ENCODE results near the gene OGFOD1. TPM values are rescaled to one million over a fixed set of nuclear protein-coding genes. Genes with fewer than 3 reads are reported as not detected.
A peak's percentile ranks its signal among the peaks of the same experiment; 100 is the strongest.

The OGFOD1 gene
- total and polyA plus RNA-seq, 9 of the 15 experiments (the other 6 are each of a cell fraction or from before 2014, with no cell fraction given) = 60.4 to 134 (median 85.8) TPM

DNA sequence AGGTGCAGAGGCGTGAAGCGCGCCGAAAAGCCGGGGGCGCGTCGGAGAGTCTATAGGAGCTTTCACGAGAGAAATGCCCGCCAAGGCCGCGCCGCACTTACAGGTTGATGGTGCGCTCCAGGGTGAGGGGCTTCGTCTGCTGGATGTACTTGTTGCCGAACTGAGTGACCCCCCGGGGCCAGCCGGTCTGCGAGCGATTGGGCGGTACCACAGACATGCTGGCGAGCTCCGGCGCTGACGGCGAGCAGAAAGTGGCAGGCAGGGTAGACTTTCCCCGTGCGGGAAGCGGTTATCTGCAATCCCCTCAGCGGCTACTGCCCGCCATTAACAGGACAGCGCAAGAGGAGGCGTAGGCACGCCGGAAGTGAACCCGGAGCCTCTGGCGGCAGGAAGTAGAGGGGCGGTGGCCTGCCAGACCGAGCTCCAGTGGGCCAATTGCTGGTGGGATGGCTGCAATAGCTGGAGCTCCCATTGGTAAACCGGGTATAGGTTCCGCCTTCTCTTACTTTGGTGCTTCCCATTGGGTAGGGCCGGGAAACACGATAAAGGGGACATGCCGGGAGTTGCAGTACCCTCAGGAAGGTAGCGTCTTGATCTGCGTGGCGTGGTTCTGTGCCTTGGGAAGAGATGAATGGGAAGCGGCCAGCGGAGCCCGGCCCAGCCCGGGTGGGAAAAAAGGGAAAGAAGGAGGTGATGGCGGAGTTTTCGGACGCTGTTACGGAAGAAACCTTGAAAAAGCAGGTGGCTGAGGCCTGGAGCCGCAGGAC lies at the start of gene OGFOD1, which contains the start of gene NUDT21 (continued):
- TF ChIP-seq, protein P1, sequence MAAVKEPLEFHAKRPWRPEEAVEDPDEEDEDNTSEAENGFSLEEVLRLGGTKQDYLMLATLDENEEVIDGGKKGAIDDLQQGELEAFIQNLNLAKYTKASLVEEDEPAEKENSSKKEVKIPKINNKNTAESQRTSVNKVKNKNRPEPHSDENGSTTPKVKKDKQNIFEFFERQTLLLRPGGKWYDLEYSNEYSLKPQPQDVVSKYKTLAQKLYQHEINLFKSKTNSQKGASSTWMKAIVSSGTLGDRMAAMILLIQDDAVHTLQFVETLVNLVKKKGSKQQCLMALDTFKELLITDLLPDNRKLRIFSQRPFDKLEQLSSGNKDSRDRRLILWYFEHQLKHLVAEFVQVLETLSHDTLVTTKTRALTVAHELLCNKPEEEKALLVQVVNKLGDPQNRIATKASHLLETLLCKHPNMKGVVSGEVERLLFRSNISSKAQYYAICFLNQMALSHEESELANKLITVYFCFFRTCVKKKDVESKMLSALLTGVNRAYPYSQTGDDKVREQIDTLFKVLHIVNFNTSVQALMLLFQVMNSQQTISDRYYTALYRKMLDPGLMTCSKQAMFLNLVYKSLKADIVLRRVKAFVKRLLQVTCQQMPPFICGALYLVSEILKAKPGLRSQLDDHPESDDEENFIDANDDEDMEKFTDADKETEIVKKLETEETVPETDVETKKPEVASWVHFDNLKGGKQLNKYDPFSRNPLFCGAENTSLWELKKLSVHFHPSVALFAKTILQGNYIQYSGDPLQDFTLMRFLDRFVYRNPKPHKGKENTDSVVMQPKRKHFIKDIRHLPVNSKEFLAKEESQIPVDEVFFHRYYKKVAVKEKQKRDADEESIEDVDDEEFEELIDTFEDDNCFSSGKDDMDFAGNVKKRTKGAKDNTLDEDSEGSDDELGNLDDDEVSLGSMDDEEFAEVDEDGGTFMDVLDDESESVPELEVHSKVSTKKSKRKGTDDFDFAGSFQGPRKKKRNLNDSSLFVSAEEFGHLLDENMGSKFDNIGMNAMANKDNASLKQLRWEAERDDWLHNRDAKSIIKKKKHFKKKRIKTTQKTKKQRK (IDR thresholded peaks at IDR 0.05; ENCODE audit: borderline replicate concordance, low read depth, low read length) = peak; percentile 87
- TF ChIP-seq, protein P2, sequence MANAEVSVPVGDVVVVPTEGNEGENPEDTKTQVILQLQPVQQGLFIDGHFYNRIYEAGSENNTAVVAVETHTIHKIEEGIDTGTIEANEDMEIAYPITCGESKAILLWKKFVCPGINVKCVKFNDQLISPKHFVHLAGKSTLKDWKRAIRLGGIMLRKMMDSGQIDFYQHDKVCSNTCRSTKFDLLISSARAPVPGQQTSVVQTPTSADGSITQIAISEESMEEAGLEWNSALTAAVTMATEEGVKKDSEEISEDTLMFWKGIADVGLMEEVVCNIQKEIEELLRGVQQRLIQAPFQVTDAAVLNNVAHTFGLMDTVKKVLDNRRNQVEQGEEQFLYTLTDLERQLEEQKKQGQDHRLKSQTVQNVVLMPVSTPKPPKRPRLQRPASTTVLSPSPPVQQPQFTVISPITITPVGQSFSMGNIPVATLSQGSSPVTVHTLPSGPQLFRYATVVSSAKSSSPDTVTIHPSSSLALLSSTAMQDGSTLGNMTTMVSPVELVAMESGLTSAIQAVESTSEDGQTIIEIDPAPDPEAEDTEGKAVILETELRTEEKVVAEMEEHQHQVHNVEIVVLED (CRISPR knock-in tag; IDR thresholded peaks at IDR 0.05) = peak; percentile 60
- TF ChIP-seq RBM25 (IDR thresholded peaks at IDR 0.05; ENCODE audit: low read depth, low read length, severe bottlenecking) (peak; percentile 88), POLR2AphosphoS5 (IDR thresholded peaks at IDR 0.05; ENCODE audit: control insufficient read depth, insufficient read depth, low read depth, low read length) (peak; percentile 83), ZC3H8 (IDR thresholded peaks at IDR 0.05) (no peak), DNMT1 (IDR thresholded peaks at IDR 0.05) (no peak), HMG20B (CRISPR knock-in tag; IDR thresholded peaks at IDR 0.05) (no peak), POLR3A (IDR thresholded peaks at IDR 0.05; ENCODE audit: borderline replicate concordance, extremely low read depth, insufficient read depth, insufficient read length) (no peak), STAT5A (IDR thresholded peaks at IDR 0.05; ENCODE audit: borderline replicate concordance, low read length) (no peak), ETV5 (CRISPR knock-in tag; IDR thresholded peaks at IDR 0.05; ENCODE audit: low read depth) (peak; percentile 80; the same call in 1 of the 2 replicates), BACH1 (tag; IDR thresholded peaks at IDR 0.05) (no peak), TBP (optimal IDR thresholded peaks at IDR 0.05; ENCODE audit: low read depth, low read length) (peak; percentile 83), KDM5B (IDR thresholded peaks at IDR 0.05; ENCODE audit: insufficient replicate concordance, low read depth, low read length) (peak; percentile 61), NBN (IDR thresholded peaks at IDR 0.05; ENCODE audit: low read depth) (no peak)
- TF ChIP-seq, protein P3, sequence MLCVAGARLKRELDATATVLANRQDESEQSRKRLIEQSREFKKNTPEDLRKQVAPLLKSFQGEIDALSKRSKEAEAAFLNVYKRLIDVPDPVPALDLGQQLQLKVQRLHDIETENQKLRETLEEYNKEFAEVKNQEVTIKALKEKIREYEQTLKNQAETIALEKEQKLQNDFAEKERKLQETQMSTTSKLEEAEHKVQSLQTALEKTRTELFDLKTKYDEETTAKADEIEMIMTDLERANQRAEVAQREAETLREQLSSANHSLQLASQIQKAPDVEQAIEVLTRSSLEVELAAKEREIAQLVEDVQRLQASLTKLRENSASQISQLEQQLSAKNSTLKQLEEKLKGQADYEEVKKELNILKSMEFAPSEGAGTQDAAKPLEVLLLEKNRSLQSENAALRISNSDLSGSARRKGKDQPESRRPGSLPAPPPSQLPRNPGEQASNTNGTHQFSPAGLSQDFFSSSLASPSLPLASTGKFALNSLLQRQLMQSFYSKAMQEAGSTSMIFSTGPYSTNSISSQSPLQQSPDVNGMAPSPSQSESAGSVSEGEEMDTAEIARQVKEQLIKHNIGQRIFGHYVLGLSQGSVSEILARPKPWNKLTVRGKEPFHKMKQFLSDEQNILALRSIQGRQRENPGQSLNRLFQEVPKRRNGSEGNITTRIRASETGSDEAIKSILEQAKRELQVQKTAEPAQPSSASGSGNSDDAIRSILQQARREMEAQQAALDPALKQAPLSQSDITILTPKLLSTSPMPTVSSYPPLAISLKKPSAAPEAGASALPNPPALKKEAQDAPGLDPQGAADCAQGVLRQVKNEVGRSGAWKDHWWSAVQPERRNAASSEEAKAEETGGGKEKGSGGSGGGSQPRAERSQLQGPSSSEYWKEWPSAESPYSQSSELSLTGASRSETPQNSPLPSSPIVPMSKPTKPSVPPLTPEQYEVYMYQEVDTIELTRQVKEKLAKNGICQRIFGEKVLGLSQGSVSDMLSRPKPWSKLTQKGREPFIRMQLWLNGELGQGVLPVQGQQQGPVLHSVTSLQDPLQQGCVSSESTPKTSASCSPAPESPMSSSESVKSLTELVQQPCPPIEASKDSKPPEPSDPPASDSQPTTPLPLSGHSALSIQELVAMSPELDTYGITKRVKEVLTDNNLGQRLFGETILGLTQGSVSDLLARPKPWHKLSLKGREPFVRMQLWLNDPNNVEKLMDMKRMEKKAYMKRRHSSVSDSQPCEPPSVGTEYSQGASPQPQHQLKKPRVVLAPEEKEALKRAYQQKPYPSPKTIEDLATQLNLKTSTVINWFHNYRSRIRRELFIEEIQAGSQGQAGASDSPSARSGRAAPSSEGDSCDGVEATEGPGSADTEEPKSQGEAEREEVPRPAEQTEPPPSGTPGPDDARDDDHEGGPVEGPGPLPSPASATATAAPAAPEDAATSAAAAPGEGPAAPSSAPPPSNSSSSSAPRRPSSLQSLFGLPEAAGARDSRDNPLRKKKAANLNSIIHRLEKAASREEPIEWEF (CRISPR knock-in tag; IDR thresholded peaks at IDR 0.05) = no peak
